ENCODE measurements around the gene LYZL4. TPM values are rescaled to one million over a fixed set of nuclear protein-coding genes. Genes with fewer than 3 reads are reported as not detected.

The LYZL4 gene
- total and polyA plus RNA-seq, 12 donors: not detected

DNA sequence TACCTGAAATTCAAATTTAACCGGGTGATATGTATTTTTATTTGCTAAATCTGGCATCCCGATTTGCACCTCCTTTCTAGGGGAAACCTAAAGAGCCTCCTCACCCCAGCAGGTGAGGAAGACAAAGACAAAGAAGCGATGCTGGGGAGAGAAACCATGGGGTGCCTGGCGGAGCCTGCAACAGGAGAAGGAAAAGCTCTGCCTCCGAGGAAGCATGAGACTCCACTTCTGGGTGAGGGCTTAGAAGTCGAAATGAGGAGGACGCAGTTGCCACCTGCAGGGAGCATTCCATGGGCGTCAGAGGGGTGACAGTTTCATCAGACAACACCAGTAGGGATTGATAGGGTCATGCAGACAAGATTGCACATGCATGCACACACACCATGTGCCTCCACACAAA, 30.5 kb upstream of the LYZL4 start:
- DNase-seq: no peak
- Histone ChIP-seq H3K4me1 (replicated peaks in 1 of 2) (no peaks in the 10 kb centered on the region), H3K27me3 (no peaks in the 10 kb centered on the region), H3K9me3 (replicated peaks in 1 of 3) (no peaks in the 10 kb centered on the region), H3K27ac (no peak overlapping the region), H3K4me3 (no peak overlapping the region), H3K36me3 (replicated peaks in 1 of 2) (no peaks in the 10 kb centered on the region)
- no peak for TF ChIP-seq POLR2A (IDR thresholded peaks at IDR 0.05)
- TF ChIP-seq, protein P1, sequence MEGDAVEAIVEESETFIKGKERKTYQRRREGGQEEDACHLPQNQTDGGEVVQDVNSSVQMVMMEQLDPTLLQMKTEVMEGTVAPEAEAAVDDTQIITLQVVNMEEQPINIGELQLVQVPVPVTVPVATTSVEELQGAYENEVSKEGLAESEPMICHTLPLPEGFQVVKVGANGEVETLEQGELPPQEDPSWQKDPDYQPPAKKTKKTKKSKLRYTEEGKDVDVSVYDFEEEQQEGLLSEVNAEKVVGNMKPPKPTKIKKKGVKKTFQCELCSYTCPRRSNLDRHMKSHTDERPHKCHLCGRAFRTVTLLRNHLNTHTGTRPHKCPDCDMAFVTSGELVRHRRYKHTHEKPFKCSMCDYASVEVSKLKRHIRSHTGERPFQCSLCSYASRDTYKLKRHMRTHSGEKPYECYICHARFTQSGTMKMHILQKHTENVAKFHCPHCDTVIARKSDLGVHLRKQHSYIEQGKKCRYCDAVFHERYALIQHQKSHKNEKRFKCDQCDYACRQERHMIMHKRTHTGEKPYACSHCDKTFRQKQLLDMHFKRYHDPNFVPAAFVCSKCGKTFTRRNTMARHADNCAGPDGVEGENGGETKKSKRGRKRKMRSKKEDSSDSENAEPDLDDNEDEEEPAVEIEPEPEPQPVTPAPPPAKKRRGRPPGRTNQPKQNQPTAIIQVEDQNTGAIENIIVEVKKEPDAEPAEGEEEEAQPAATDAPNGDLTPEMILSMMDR (IDR thresholded peaks at IDR 0.05): no peak
- 28 to 38% (median 29%) methylated on average over 7 to 8 of the region's 8 CpGs for WGBS, 4 donors
- intact Hi-C loops (cut with DNase I): loop anchor here (5.0 kb wide), 2 partner anchors 194 to 209 kb away; no protein-coding TSS in a partner anchor

DNA sequence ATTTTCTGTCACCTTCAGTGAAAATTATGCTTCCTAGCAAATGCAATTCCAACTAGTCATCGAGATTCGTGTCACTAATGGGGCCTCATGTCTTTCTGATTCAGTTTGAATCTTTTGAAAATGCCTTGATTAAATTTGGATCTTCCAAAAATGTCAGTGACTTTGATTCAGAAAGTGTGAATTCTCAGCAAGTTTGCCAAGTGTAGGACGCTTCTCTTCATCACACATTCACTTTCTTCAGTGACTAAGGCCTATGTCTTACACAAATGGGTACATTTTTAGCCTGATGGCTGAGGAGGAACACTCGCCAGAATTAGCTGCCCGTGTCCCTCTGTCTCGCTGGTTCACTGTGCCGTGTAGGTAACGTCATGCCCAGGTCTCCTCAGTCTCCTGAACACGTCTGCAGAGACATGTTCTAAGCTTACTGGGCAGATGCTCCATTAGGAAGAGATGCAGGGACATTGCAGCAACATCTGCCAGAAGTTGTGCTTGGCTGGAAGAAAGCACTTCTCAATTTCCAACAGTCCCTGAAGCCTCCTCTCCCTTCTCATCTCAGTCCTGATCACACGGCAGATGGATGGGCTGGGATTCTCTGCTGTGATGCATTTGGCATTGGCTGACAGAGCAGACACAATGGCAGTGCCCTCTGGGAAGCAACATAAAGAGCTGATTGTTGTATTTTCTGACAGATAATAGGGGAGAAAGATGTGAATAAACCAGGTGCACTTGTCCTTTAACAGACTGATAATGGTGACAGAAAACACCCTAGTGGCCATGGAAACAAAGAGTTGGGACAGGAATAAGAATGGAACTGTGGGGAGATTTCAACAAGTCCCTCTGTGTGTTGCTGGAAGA, 29.1 kb upstream of the LYZL4 start:
- DNase-seq: no peak
- Histone ChIP-seq H3K4me1 (replicated peaks in 1 of 2) (peaks cover 0 to 3% of the 10 kb centered on the region in 2 donors), H3K9me3 (replicated peaks in 1 of 3) (no peaks in the 10 kb centered on the region), H3K27me3 (no peaks in the 10 kb centered on the region), H3K4me3 (no peak overlapping the region), H3K27ac (no peak overlapping the region), H3K36me3 (replicated peaks in 1 of 2) (no peaks in the 10 kb centered on the region)
- WGBS, 4 donors: 71 to 78% (median 75%) methylated on average over 10 of the region's 10 CpGs
- intact Hi-C loops (cut with DNase I): loop anchor here (5.0 kb wide), 2 partner anchors 192 to 207 kb away; no protein-coding TSS in a partner anchor
- TF ChIP-seq, protein P1 (IDR thresholded peaks at IDR 0.05): no peak
- no peak for TF ChIP-seq POLR2A (IDR thresholded peaks at IDR 0.05)

DNA sequence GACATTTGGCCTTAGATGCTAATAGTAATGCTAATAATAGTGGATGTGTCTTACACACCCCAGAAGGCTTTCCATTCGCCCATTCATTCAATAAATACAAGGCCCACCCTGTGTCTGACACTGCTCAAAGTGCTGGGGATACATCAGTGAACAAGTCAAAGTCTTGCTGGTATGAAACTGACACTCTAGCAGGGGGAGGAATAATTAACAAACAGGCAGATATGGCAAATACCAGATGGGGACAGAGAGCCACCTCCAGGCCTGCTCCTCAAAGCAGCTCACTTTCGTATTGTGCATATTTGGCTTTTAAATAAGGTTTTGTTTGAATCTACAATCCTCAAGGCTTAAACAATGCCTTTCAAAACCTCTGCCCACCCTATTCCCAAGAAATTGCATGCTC, 28.3 kb upstream of the LYZL4 start:
- DNase-seq: no peak
- 41 to 80% (median 61%) methylated on average over 2 of the region's 2 CpGs for WGBS, 4 donors
- H3K27me3 ChIP-seq: no peaks in the 10 kb centered on the region
- no peaks in the 10 kb centered on the region for H3K36me3 ChIP-seq (replicated peaks in 1 of 2)
- TF ChIP-seq, protein P1 (IDR thresholded peaks at IDR 0.05): no peak
- no peak for TF ChIP-seq POLR2A (IDR thresholded peaks at IDR 0.05)
- H3K9me3 ChIP-seq (replicated peaks in 1 of 3): no peaks in the 10 kb centered on the region
- intact Hi-C loops (cut with DNase I): no loop called here
- no peak overlapping the region for H3K4me3 ChIP-seq
- H3K4me1 ChIP-seq (replicated peaks in 1 of 2): peaks cover 0 to 3% of the 10 kb centered on the region in 2 donors
- no peak overlapping the region for H3K27ac ChIP-seq

DNA sequence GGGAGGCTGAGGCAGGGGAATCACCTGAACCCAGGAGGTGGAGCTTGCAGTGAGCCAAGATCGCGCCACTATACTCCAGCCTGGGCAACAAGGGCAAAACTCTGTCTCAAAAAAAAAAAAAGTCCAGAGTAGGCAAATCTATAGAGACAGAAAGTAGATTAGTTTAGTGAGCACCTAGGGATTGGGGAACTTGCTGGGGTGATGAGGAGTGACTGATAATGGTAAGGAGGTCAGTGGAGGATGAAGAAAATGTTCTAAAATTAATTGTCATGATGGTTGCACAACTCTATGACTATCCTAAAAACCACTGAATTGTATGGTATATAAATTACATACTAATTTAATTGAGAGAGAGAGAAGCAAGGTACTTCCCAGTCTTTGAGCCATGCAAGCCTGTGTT, 27.8 kb upstream of the LYZL4 start:
- Histone ChIP-seq H3K27ac (no peak overlapping the region), H3K4me1 (replicated peaks in 1 of 2) (peaks cover 0 to 3% of the 10 kb centered on the region in 2 donors), H3K9me3 (replicated peaks in 1 of 3) (no peaks in the 10 kb centered on the region), H3K27me3 (no peaks in the 10 kb centered on the region), H3K36me3 (replicated peaks in 1 of 2) (no peaks in the 10 kb centered on the region), H3K4me3 (no peak overlapping the region)
- WGBS, 4 donors: 81 to 93% (median 88%) methylated on average over 2 of the region's 2 CpGs
- intact Hi-C loops (cut with DNase I): no loop called here
- TF ChIP-seq, protein P1 (IDR thresholded peaks at IDR 0.05): no peak
- no peak for DNase-seq
